PC-3 (cell line): ENCODE data around the gene PRDM1. TPM values are rescaled to one million over a fixed set of nuclear protein-coding genes. Genes with fewer than 3 reads are reported as not detected.
A peak's percentile ranks its signal among the peaks of the same experiment; 100 is the strongest.

Experiments used
- ATAC-seq: fragments of 200-7000 bp; cut with Tn5 transposase; 2 replicates; pipeline ENCODE4 v1.9.1; 2020; ENCODE audit warnings: mild to moderate bottlenecking, moderate library complexity
- BruUV-seq: library from RNA; stranded (reverse); fragments of 400-500 nt; replicated peaks from 2 replicates; lab custom pipeline; 2021; lab: Mats Ljungman, UMichigan
- CTCF ChIA-PET: fragments of 300-600 bp; sonication (Branson Sonifier 250); formaldehyde crosslinking; loops from one replicate; lab custom pipeline; 2022; ENCODE audit warnings: antibody characterized with exemption; lab: Charles Lee
- POLR2A ChIA-PET: fragments of 300-600 bp; sonication (Branson Sonifier 250); formaldehyde crosslinking; loops from one replicate; lab custom pipeline; 2022; ENCODE audit warnings: antibody characterized with exemption; ENCODE audit not compliant: unreplicated experiment; lab: Charles Lee
- DNase-seq: peaks from one replicate; pipeline ENCODE4 v3.0.0-alpha.2; 2015
- H2AFZ ChIP-seq: fragments of 300-600 bp; sonication (generic); 2 replicates; pipeline ENCODE4 v1.6.0; 2016; ENCODE audit warnings: antibody characterized with exemption, low read length
- H3F3A ChIP-seq: fragments of 300-600 bp; sonication (generic); one replicate; pipeline ENCODE4 v1.6.0; 2017; ENCODE audit warnings: antibody characterized with exemption, low read length, control low read depth, mild to moderate bottlenecking; ENCODE audit not compliant: unreplicated experiment
- H3K27ac ChIP-seq: fragments of 300-600 bp; sonication (generic); 2 replicates; pipeline ENCODE4 v1.5.1; 2016; ENCODE audit warnings: mild to moderate bottlenecking, low read length
- H3K27me3 ChIP-seq: fragments of 300-600 bp; sonication (generic); 2 replicates; pipeline ENCODE4 v1.6.1; 2016; ENCODE audit warnings: low read length, mixed read lengths
- H3K36me3 ChIP-seq: fragments of 300-600 bp; sonication (generic); 2 replicates; pipeline ENCODE4 v1.6.1; 2016; ENCODE audit warnings: low read depth, mixed run types, low read length, mixed read lengths
- H3K4me1 ChIP-seq: fragments of 300-600 bp; sonication (generic); 2 replicates; pipeline ENCODE4 v1.5.1; 2016; ENCODE audit warnings: low read length; ENCODE audit not compliant: insufficient read depth
- H3K4me2 ChIP-seq: fragments of 300-600 bp; sonication (generic); 2 replicates; pipeline ENCODE4 v1.6.0; 2016; ENCODE audit warnings: low read length
- H3K4me3 ChIP-seq: fragments of 300-600 bp; sonication (generic); 2 replicates; pipeline ENCODE4 v1.5.1; 2016; ENCODE audit warnings: mild to moderate bottlenecking, low read length, mixed read lengths
- H3K79me2 ChIP-seq: fragments of 300-600 bp; sonication (generic); 2 replicates; pipeline ENCODE4 v1.6.1; 2017; ENCODE audit warnings: low read length, mixed read lengths
- H3K9ac ChIP-seq: fragments of 300-600 bp; sonication (generic); 2 replicates; pipeline ENCODE4 v1.6.0; 2016; ENCODE audit warnings: mild to moderate bottlenecking, low read length
- H3K9me2 ChIP-seq: fragments of 300-600 bp; sonication (generic); replicated peaks from 2 replicates; pipeline ENCODE4 v1.6.1; 2016; ENCODE audit warnings: mixed run types, low read length, mixed read lengths
- H3K9me3 ChIP-seq: fragments of 300-600 bp; sonication (generic); 2 replicates; pipeline ENCODE4 v1.6.1; 2016; ENCODE audit warnings: low read length, mixed read lengths
- H4K20me1 ChIP-seq: fragments of 300-600 bp; sonication (generic); 2 replicates; pipeline ENCODE4 v1.6.1; 2016; ENCODE audit warnings: low read length, mixed read lengths
- EZH2 ChIP-seq: fragments of 300-600 bp; sonication (generic); IDR thresholded peaks from one replicate; pipeline ENCODE4 v1.6.1; 2017; ENCODE audit warnings: antibody characterized with exemption, mild to moderate bottlenecking, low read length; ENCODE audit not compliant: unreplicated experiment
- EZH2phosphoT487 ChIP-seq: fragments of 300-600 bp; sonication (generic); IDR thresholded peaks from 2 replicates; pipeline ENCODE4 v1.6.1; 2018; ENCODE audit warnings: mild to moderate bottlenecking, antibody characterized with exemption, low read length, borderline replicate concordance
- intact Hi-C: fragments of 100-400 bp; cut with micrococcal nuclease; formaldehyde crosslinking; loops from 2 replicates; pipeline ENCODE4 v1.9.0; 2023
- total RNA-seq: library from RNA; depleted of rRNA; stranded (reverse); fragments of >200 nt; gene quantifications from 2 replicates; pipeline ENCODE4 v1.2.3, GENCODE V29; 2014
- TF ChIP-seq, protein P1 (sequence below): fragments of 300-600 bp; sonication (generic); conservative IDR thresholded peaks from 2 replicates; pipeline ENCODE4 v1.5.1; 2017; ENCODE audit warnings: antibody characterized with exemption, low read depth, mild to moderate bottlenecking, low read length

PRDM1 gene
- total RNA-seq, 1 experiment from 2014 or later: 2.0 TPM

DNA sequence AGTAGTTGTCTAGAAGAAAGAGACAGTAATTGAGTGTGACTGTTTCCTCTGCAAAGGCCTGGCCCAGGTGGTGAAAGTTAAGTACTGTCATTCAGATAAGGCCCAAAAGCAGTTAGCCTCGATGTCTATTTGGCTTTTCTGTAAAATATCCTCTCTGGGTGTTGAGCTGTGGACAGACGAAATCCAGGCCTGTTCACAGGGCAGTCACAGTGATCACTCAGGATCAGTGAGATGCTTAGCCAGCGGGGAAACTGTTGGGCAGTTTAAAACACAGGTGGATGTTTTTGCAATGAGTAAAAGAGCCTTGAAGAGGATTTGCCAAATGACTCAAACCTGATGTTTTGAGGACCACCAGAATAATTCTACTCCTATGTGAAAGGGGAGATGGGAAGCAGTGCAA is 22.0 kb upstream of the PRDM1 start:
- no TSS peak for BruUV-seq
- intact Hi-C loops: no loop called here
- H3K4me2 ChIP-seq: no peak overlapping the region
- H3K9ac ChIP-seq: no peak overlapping the region
- peaks cover 18% of the 10 kb centered on the region for H3K4me1 ChIP-seq
- H3K4me3 ChIP-seq: no peak overlapping the region
- no peaks in the 10 kb centered on the region for H3K36me3 ChIP-seq
- no peaks in the 10 kb centered on the region for H3F3A ChIP-seq
- CTCF ChIA-PET: no interaction called here
- DNase-seq (peak; percentile 7), ATAC-seq (no peak; the same call in 1 of the 2 replicates)
- H3K9me2 ChIP-seq: no peaks in the 10 kb centered on the region
- no peak overlapping the region; the same call in 1 of the 2 replicates for H2AFZ ChIP-seq
- POLR2A ChIA-PET: interaction anchor here (0.6 kb wide), 1 partner anchor 22 kb away, joined by 14 read pairs; the partner anchor contains the start of gene PRDM1
- no peaks in the 10 kb centered on the region for H3K79me2 ChIP-seq
- no peaks in the 10 kb centered on the region for H4K20me1 ChIP-seq
- H3K27me3 ChIP-seq: no peaks in the 10 kb centered on the region
- H3K9me3 ChIP-seq: no peaks in the 10 kb centered on the region
- TF ChIP-seq EZH2 (no peak), EZH2phosphoT487 (no peak)
- TF ChIP-seq, protein P1, sequence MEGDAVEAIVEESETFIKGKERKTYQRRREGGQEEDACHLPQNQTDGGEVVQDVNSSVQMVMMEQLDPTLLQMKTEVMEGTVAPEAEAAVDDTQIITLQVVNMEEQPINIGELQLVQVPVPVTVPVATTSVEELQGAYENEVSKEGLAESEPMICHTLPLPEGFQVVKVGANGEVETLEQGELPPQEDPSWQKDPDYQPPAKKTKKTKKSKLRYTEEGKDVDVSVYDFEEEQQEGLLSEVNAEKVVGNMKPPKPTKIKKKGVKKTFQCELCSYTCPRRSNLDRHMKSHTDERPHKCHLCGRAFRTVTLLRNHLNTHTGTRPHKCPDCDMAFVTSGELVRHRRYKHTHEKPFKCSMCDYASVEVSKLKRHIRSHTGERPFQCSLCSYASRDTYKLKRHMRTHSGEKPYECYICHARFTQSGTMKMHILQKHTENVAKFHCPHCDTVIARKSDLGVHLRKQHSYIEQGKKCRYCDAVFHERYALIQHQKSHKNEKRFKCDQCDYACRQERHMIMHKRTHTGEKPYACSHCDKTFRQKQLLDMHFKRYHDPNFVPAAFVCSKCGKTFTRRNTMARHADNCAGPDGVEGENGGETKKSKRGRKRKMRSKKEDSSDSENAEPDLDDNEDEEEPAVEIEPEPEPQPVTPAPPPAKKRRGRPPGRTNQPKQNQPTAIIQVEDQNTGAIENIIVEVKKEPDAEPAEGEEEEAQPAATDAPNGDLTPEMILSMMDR: no peak
- H3K27ac ChIP-seq: 0 out of 2 replicates have a peak overlapping the region, but pooled peaks have one; percentile 23

GRCh38 chr6:106064756-106065155 is 21.4 kb upstream of the PRDM1 start:
- Histone ChIP-seq H2AFZ (no peak overlapping the region), H4K20me1 (no peaks in the 10 kb centered on the region), H3K9ac (no peak overlapping the region), H3K4me3 (no peak overlapping the region), H3K79me2 (no peaks in the 10 kb centered on the region), H3K27ac (no peak overlapping the region), H3K9me3 (no peaks in the 10 kb centered on the region), H3K27me3 (no peaks in the 10 kb centered on the region), H3K4me2 (no peak overlapping the region), H3F3A (no peaks in the 10 kb centered on the region), H3K9me2 (no peaks in the 10 kb centered on the region), H3K4me1 (peaks cover 18% of the 10 kb centered on the region), H3K36me3 (no peaks in the 10 kb centered on the region)
- no peak for ATAC-seq
- CTCF ChIA-PET: no interaction called here
- BruUV-seq: no TSS peak
- TF ChIP-seq, protein P1: no peak
- TF ChIP-seq EZH2phosphoT487: no peak
- no peak for TF ChIP-seq EZH2
- intact Hi-C loops: no loop called here
- POLR2A ChIA-PET: no interaction called here
- DNase-seq: no peak

DNA sequence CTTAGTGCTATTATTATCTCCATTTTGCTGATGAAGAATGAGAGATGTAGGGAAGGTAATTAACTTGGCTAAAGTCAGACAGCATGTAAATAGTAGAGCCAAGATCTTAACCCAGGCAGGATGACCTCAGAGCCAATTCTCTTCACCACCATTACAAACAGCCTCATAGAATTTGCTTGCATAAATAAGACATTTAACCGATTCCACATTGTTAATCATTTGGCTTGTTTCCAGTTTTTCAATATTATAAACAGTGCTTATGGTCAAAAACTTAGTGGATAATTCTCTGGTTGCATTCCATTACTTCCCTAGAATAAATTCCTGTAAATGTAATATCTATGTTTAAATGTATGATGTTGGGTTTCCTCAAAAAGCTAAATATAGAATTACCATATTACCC is 19.1 kb upstream of the PRDM1 start:
- H3K4me2 ChIP-seq: no peak overlapping the region
- H3F3A ChIP-seq: no peaks in the 10 kb centered on the region
- DNase-seq (no peak), ATAC-seq (no peak)
- H3K79me2 ChIP-seq: no peaks in the 10 kb centered on the region
- ChIA-PET POLR2A (no interaction called here), CTCF (no interaction called here)
- no TSS peak for BruUV-seq
- H3K36me3 ChIP-seq: no peaks in the 10 kb centered on the region
- H2AFZ ChIP-seq: no peak overlapping the region
- intact Hi-C loops: no loop called here
- no peak overlapping the region for H3K4me3 ChIP-seq
- no peaks in the 10 kb centered on the region for H3K27me3 ChIP-seq
- TF ChIP-seq, protein P1: no peak
- TF ChIP-seq EZH2phosphoT487 (no peak), EZH2 (no peak)
- H3K9me2 ChIP-seq: no peaks in the 10 kb centered on the region
- no peaks in the 10 kb centered on the region for H4K20me1 ChIP-seq
- H3K9me3 ChIP-seq: no peaks in the 10 kb centered on the region
- H3K27ac ChIP-seq: no peak overlapping the region
- peaks cover 18% of the 10 kb centered on the region for H3K4me1 ChIP-seq
- H3K9ac ChIP-seq: no peak overlapping the region
